ENCODE results near the gene SYPL2. TPM values are rescaled to one million over a fixed set of nuclear protein-coding genes. Genes with fewer than 3 reads are reported as not detected.

SYPL2 gene
- total RNA-seq, 1 donor from 2014 or later: not detected

DNA sequence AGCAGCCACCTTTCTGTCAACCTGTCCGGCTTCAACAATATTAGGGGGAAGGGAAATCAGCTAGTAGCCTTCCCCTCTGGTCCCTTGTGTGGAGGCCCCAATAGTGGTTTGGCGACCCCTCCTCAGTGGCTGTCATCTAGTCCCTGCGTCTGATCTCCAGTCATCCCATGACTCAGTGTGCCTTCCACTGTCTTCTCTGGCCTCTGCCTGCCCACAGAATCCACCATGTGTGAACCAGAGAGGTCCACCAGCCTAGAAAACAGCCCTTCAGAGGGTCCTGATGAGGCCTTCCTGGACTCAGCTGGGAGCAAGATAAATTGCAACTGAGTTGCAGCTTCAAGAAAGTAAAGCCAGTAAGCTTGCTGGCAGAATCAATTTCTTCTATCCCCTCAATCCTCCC lies 13.6 kb downstream of the SYPL2 start:
- no peaks in the 10 kb centered on the region for H3K36me3 Mint-ChIP-seq
- Histone ChIP-seq H4K20me1 (ENCODE audit: low read depth) (no peaks in the 10 kb centered on the region), H3F3A (ENCODE audit: low read depth) (no peaks in the 10 kb centered on the region), H3K27ac (no peak overlapping the region), H3K4me2 (no peak overlapping the region), H3K79me2 (ENCODE audit: low read depth) (peaks cover 4% of the 10 kb centered on the region), H2AFZ (replicated peaks) (no peak overlapping the region), H3K36me3 (no peaks in the 10 kb centered on the region), H3K4me3 (no peak overlapping the region), H3K4me1 (peaks cover 4% of the 10 kb centered on the region), H3K27me3 (peaks cover 71% of the 10 kb centered on the region), H3K9me3 (ENCODE audit: low read depth) (no peaks in the 10 kb centered on the region), H3K9ac (no peak overlapping the region)
- no peak for DNase-seq (ENCODE audit: low spot score)
- peaks cover 22% of the 10 kb centered on the region for H3K27me3 Mint-ChIP-seq (ENCODE audit: insufficient read depth, low read depth)
- peak overlapping the region; percentile 39 for H3K27ac Mint-ChIP-seq
- no peak overlapping the region for H3K4me3 Mint-ChIP-seq
- peaks cover 16% of the 10 kb centered on the region for H3K4me1 Mint-ChIP-seq
- TF ChIP-seq, protein P1, sequence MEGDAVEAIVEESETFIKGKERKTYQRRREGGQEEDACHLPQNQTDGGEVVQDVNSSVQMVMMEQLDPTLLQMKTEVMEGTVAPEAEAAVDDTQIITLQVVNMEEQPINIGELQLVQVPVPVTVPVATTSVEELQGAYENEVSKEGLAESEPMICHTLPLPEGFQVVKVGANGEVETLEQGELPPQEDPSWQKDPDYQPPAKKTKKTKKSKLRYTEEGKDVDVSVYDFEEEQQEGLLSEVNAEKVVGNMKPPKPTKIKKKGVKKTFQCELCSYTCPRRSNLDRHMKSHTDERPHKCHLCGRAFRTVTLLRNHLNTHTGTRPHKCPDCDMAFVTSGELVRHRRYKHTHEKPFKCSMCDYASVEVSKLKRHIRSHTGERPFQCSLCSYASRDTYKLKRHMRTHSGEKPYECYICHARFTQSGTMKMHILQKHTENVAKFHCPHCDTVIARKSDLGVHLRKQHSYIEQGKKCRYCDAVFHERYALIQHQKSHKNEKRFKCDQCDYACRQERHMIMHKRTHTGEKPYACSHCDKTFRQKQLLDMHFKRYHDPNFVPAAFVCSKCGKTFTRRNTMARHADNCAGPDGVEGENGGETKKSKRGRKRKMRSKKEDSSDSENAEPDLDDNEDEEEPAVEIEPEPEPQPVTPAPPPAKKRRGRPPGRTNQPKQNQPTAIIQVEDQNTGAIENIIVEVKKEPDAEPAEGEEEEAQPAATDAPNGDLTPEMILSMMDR (IDR thresholded peaks at IDR 0.05): no peak
- TF ChIP-seq EZH2 (IDR thresholded peaks at IDR 0.05) (no peak), EZH2phosphoT487 (IDR thresholded peaks at IDR 0.05) (no peak)
- H3K9me3 Mint-ChIP-seq: no peaks in the 10 kb centered on the region

DNA sequence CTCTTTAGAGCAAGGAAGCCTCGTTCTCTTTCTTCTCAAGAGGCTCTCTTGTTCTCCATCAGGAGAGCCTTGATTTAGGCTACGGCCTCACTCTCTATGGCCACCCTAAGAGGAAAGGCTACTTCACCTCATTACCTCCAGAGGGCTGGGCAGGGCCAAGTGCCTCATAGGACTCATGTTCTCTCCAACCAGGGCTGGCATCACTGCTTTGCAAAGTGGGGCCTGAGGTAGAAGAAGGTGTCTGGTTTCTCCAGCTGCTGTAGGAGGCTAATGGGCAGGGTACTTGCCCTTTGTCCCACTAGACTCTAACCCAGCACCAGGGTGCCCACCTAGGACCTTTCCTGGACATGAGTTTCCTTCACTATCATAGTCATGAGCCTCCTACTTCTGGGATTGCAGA lies 15.3 kb downstream of the SYPL2 start:
- peaks cover 23% of the 10 kb centered on the region for H3K4me1 Mint-ChIP-seq
- Histone ChIP-seq H3K27me3 (peaks cover 57% of the 10 kb centered on the region), H3K36me3 (no peaks in the 10 kb centered on the region), H3K4me3 (no peak overlapping the region), H4K20me1 (ENCODE audit: low read depth) (no peaks in the 10 kb centered on the region), H3K4me2 (no peak overlapping the region), H3K9ac (no peak overlapping the region), H3K9me3 (ENCODE audit: low read depth) (no peaks in the 10 kb centered on the region), H3K4me1 (peaks cover 8% of the 10 kb centered on the region), H2AFZ (replicated peaks) (no peak overlapping the region), H3K27ac (no peak overlapping the region), H3K79me2 (ENCODE audit: low read depth) (peaks cover 5% of the 10 kb centered on the region), H3F3A (ENCODE audit: low read depth) (no peaks in the 10 kb centered on the region)
- H3K27me3 Mint-ChIP-seq (ENCODE audit: insufficient read depth, low read depth): peaks cover 15% of the 10 kb centered on the region
- no peak overlapping the region for H3K27ac Mint-ChIP-seq
- TF ChIP-seq, protein P1 (IDR thresholded peaks at IDR 0.05): no peak
- TF ChIP-seq EZH2 (IDR thresholded peaks at IDR 0.05) (no peak), EZH2phosphoT487 (IDR thresholded peaks at IDR 0.05) (no peak)
- H3K36me3 Mint-ChIP-seq: no peaks in the 10 kb centered on the region
- H3K4me3 Mint-ChIP-seq: peak overlapping the region; percentile 89
- H3K9me3 Mint-ChIP-seq: no peaks in the 10 kb centered on the region
- DNase-seq (ENCODE audit: low spot score): no peak

DNA sequence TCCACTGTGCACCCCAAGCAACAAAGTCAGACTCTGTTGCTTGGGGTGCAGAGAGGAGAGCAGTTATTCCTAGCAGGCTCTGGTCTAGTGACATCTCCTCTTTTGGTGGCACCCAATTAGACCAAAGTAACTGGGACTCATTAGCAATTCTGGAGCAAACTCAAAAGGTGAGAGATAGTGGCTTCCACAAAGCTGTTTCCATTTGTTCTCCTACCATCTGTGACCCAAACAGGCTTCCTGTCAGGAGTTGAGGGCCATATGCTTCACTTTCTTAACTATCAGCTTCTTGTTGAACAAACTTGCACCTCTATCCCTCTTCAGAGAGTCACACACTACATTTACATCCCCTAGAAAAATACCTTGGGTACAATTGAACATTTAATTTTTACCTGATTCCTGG lies 15.9 kb downstream of the SYPL2 start:
- H3K4me1 ChIP-seq: peaks cover 8% of the 10 kb centered on the region
- H3K9me3 ChIP-seq (ENCODE audit: low read depth): no peaks in the 10 kb centered on the region
- no peak overlapping the region for H3K9ac ChIP-seq
- H2AFZ ChIP-seq (replicated peaks): no peak overlapping the region
- Mint-ChIP-seq H3K4me3 (peak overlapping the region; percentile 89), H3K27me3 (ENCODE audit: insufficient read depth, low read depth) (peaks cover 15% of the 10 kb centered on the region), H3K36me3 (no peaks in the 10 kb centered on the region), H3K27ac (no peak overlapping the region), H3K9me3 (no peaks in the 10 kb centered on the region), H3K4me1 (peaks cover 23% of the 10 kb centered on the region)
- no peak overlapping the region for H3K4me2 ChIP-seq
- H3K79me2 ChIP-seq (ENCODE audit: low read depth): peaks cover 5% of the 10 kb centered on the region
- no peak overlapping the region for H3K4me3 ChIP-seq
- no peaks in the 10 kb centered on the region for H3K36me3 ChIP-seq
- peaks cover 53% of the 10 kb centered on the region for H3K27me3 ChIP-seq
- TF ChIP-seq EZH2 (IDR thresholded peaks at IDR 0.05): no peak
- no peak for TF ChIP-seq EZH2phosphoT487 (IDR thresholded peaks at IDR 0.05)
- TF ChIP-seq, protein P1 (IDR thresholded peaks at IDR 0.05): no peak
- no peak for DNase-seq (ENCODE audit: low spot score)
- no peak overlapping the region for H3K27ac ChIP-seq
- no peaks in the 10 kb centered on the region for H4K20me1 ChIP-seq (ENCODE audit: low read depth)
- H3F3A ChIP-seq (ENCODE audit: low read depth): no peaks in the 10 kb centered on the region

Data from neural progenitor cell (in vitro differentiated cells).